ENCODE measurements around the gene RAVER1. TPM values are rescaled to one million over a fixed set of nuclear protein-coding genes. Genes with fewer than 3 reads are reported as not detected.

The RAVER1 gene
- total and polyA plus RNA-seq, 2 of the 13 experiments (the other 11 are each of a cell fraction or from before 2014, with no cell fraction given): 3.6 to 7.9 TPM

GRCh38 chr19:10317045-10317856 is 16.1 kb downstream of the RAVER1 start (continued):
- no peak for TF ChIP-seq PAXIP1 (CRISPR knock-in tag; conservative IDR thresholded peaks at IDR 0.05)
- no peak for TF ChIP-seq ZFP90 (CRISPR knock-in tag; IDR thresholded peaks at IDR 0.05; ENCODE audit: borderline replicate concordance)
- no peak for TF ChIP-seq TMF1 (CRISPR knock-in tag; IDR thresholded peaks at IDR 0.05; ENCODE audit: low read depth)
- no peak for TF ChIP-seq ZNF773 (CRISPR knock-in tag; IDR thresholded peaks at IDR 0.05; ENCODE audit: borderline replicate concordance)
- no peak for TF ChIP-seq ZNF580 (CRISPR knock-in tag; IDR thresholded peaks at IDR 0.05; ENCODE audit: borderline replicate concordance, low read depth)
- TF ChIP-seq, protein P1, sequence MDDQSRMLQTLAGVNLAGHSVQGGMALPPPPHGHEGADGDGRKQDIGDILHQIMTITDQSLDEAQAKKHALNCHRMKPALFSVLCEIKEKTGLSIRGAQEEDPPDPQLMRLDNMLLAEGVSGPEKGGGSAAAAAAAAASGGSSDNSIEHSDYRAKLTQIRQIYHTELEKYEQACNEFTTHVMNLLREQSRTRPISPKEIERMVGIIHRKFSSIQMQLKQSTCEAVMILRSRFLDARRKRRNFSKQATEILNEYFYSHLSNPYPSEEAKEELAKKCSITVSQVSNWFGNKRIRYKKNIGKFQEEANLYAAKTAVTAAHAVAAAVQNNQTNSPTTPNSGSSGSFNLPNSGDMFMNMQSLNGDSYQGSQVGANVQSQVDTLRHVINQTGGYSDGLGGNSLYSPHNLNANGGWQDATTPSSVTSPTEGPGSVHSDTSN (CRISPR knock-in tag; IDR thresholded peaks at IDR 0.05; ENCODE audit: borderline replicate concordance): no peak
- no peak for TF ChIP-seq LCORL (IDR thresholded peaks at IDR 0.05)
- TF ChIP-seq LCORL (CRISPR knock-in tag; IDR thresholded peaks at IDR 0.05): no peak
- TF ChIP-seq NFE2 (CRISPR knock-in tag; IDR thresholded peaks at IDR 0.05): no peak

Data from HepG2 (cell line).